Measurements from ENCODE around the gene SLIT1.

SLIT1 gene

GRCh38 chr10:97135464-97135863, 50.3 kb downstream of the SLIT1 start:
- TF ChIP-seq TAF1 (IDR thresholded peaks at IDR 0.05; ENCODE audit: borderline replicate concordance, low read depth, low read length) (no peak), POLR2A (IDR thresholded peaks at IDR 0.05; ENCODE audit: low read depth, low read length) (no peak), POLR2AphosphoS5 (IDR thresholded peaks at IDR 0.05; ENCODE audit: low read depth, low read length) (no peak)
- no peak for DNase-seq (ENCODE audit: insufficient read length)
- no peak for FAIRE-seq

- FAIRE-seq: peak; percentile 40
- no peak for DNase-seq (ENCODE audit: insufficient read length)
- TF ChIP-seq POLR2A (IDR thresholded peaks at IDR 0.05; ENCODE audit: low read depth, low read length): no peak
- TF ChIP-seq POLR2AphosphoS5 (IDR thresholded peaks at IDR 0.05; ENCODE audit: low read depth, low read length): no peak
- TF ChIP-seq TAF1 (IDR thresholded peaks at IDR 0.05; ENCODE audit: borderline replicate concordance, low read depth, low read length): no peak
Observed at GRCh38 chr10:97134983-97135382, 50.8 kb downstream of the SLIT1 start.

- DNase-seq (ENCODE audit: insufficient read length) (no peak), FAIRE-seq (no peak)
- TF ChIP-seq POLR2AphosphoS5 (IDR thresholded peaks at IDR 0.05; ENCODE audit: low read depth, low read length): no peak
- no peak for TF ChIP-seq TAF1 (IDR thresholded peaks at IDR 0.05; ENCODE audit: borderline replicate concordance, low read depth, low read length)
- TF ChIP-seq POLR2A (IDR thresholded peaks at IDR 0.05; ENCODE audit: low read depth, low read length): no peak
Observed at GRCh38 chr10:97134110-97134509, 51.6 kb downstream of the SLIT1 start.

GRCh38 chr10:97132273-97132672, 53.5 kb downstream of the SLIT1 start:
- no peak for DNase-seq (ENCODE audit: insufficient read length)
- TF ChIP-seq POLR2AphosphoS5 (IDR thresholded peaks at IDR 0.05; ENCODE audit: low read depth, low read length): no peak
- no peak for TF ChIP-seq TAF1 (IDR thresholded peaks at IDR 0.05; ENCODE audit: borderline replicate concordance, low read depth, low read length)
- TF ChIP-seq POLR2A (IDR thresholded peaks at IDR 0.05; ENCODE audit: low read depth, low read length): no peak
- no peak for FAIRE-seq

GRCh38 chr10:97131666-97132065, 54.1 kb downstream of the SLIT1 start:
- DNase-seq (ENCODE audit: insufficient read length): no peak
- no peak for TF ChIP-seq POLR2AphosphoS5 (IDR thresholded peaks at IDR 0.05; ENCODE audit: low read depth, low read length)
- no peak for TF ChIP-seq TAF1 (IDR thresholded peaks at IDR 0.05; ENCODE audit: borderline replicate concordance, low read depth, low read length)
- no peak for TF ChIP-seq POLR2A (IDR thresholded peaks at IDR 0.05; ENCODE audit: low read depth, low read length)

GRCh38 chr10:97131181-97131628, 54.6 kb downstream of the SLIT1 start:
- FAIRE-seq (no peak), DNase-seq (ENCODE audit: insufficient read length) (no peak)
- TF ChIP-seq POLR2A (IDR thresholded peaks at IDR 0.05; ENCODE audit: low read depth, low read length) (no peak), TAF1 (IDR thresholded peaks at IDR 0.05; ENCODE audit: borderline replicate concordance, low read depth, low read length) (no peak), POLR2AphosphoS5 (IDR thresholded peaks at IDR 0.05; ENCODE audit: low read depth, low read length) (no peak)

More at GRCh38 chr10:97131666-97132065, 54.1 kb downstream of the SLIT1 start:
- FAIRE-seq: no peak

GRCh38 chr10:97129666-97130065, 56.1 kb downstream of the SLIT1 start:
- FAIRE-seq (no peak), DNase-seq (ENCODE audit: insufficient read length) (no peak)
- TF ChIP-seq POLR2A (IDR thresholded peaks at IDR 0.05; ENCODE audit: low read depth, low read length) (no peak), POLR2AphosphoS5 (IDR thresholded peaks at IDR 0.05; ENCODE audit: low read depth, low read length) (no peak), TAF1 (IDR thresholded peaks at IDR 0.05; ENCODE audit: borderline replicate concordance, low read depth, low read length) (no peak)

GRCh38 chr10:97128516-97129154, 57.1 kb downstream of the SLIT1 start:
- no peak for TF ChIP-seq TAF1 (IDR thresholded peaks at IDR 0.05; ENCODE audit: borderline replicate concordance, low read depth, low read length)
- no peak for TF ChIP-seq POLR2AphosphoS5 (IDR thresholded peaks at IDR 0.05; ENCODE audit: low read depth, low read length)
- no peak for TF ChIP-seq POLR2A (IDR thresholded peaks at IDR 0.05; ENCODE audit: low read depth, low read length)
- FAIRE-seq (no peak), DNase-seq (ENCODE audit: insufficient read length) (no peak)

GRCh38 chr10:97128039-97128492, 57.7 kb downstream of the SLIT1 start:
- no peak for DNase-seq (ENCODE audit: insufficient read length)
- FAIRE-seq: no peak
- no peak for TF ChIP-seq POLR2A (IDR thresholded peaks at IDR 0.05; ENCODE audit: low read depth, low read length)
- TF ChIP-seq POLR2AphosphoS5 (IDR thresholded peaks at IDR 0.05; ENCODE audit: low read depth, low read length): no peak
- no peak for TF ChIP-seq TAF1 (IDR thresholded peaks at IDR 0.05; ENCODE audit: borderline replicate concordance, low read depth, low read length)

GRCh38 chr10:97127509-97127908, 58.2 kb downstream of the SLIT1 start:
- FAIRE-seq: no peak
- TF ChIP-seq POLR2AphosphoS5 (IDR thresholded peaks at IDR 0.05; ENCODE audit: low read depth, low read length) (no peak), POLR2A (IDR thresholded peaks at IDR 0.05; ENCODE audit: low read depth, low read length) (no peak), TAF1 (IDR thresholded peaks at IDR 0.05; ENCODE audit: borderline replicate concordance, low read depth, low read length) (no peak)
- DNase-seq (ENCODE audit: insufficient read length): no peak

- TF ChIP-seq POLR2A (IDR thresholded peaks at IDR 0.05; ENCODE audit: low read depth, low read length) (no peak), POLR2AphosphoS5 (IDR thresholded peaks at IDR 0.05; ENCODE audit: low read depth, low read length) (no peak), TAF1 (IDR thresholded peaks at IDR 0.05; ENCODE audit: borderline replicate concordance, low read depth, low read length) (no peak)
- FAIRE-seq (no peak), DNase-seq (ENCODE audit: insufficient read length) (no peak)
Observed at GRCh38 chr10:97124211-97124610, 61.5 kb downstream of the SLIT1 start.

GRCh38 chr10:97123765-97124164, 62.0 kb downstream of the SLIT1 start:
- DNase-seq (ENCODE audit: insufficient read length) (no peak), FAIRE-seq (no peak)

More at GRCh38 chr10:97123765-97124164, 62.0 kb downstream of the SLIT1 start:
- TF ChIP-seq POLR2AphosphoS5 (IDR thresholded peaks at IDR 0.05; ENCODE audit: low read depth, low read length) (no peak), POLR2A (IDR thresholded peaks at IDR 0.05; ENCODE audit: low read depth, low read length) (no peak), TAF1 (IDR thresholded peaks at IDR 0.05; ENCODE audit: borderline replicate concordance, low read depth, low read length) (no peak)

All from GM12892 (cell line).